Dedifferentiated amniotic fluid mesenchymal stem cell (primary cell): ENCODE measurements around the gene RAB3GAP2.
"Not testable (repeated sequence)": the region's sequence is repeated elsewhere in the genome, so short reads cannot be mapped to it uniquely, and the experiment has no call there.

Experiments used
- DNase-seq: peaks from one replicate; pipeline ENCODE4 v3.0.0-alpha.2; 2016; ENCODE audit errors: extremely low spot score

The RAB3GAP2 gene

GRCh38 chr1:220272047-220272840, at the start of gene RAB3GAP2:
Gene RAB3GAP2 (minus strand): TSS chr1:220272453. CDS start chr1:220272337, 116 bp downstream.
- DNase-seq = peak; percentile 92

- DNase-seq = no peak
Measured at GRCh38 chr1:220321758-220322157, 49.5 kb upstream of the RAB3GAP2 start.

GRCh38 chr1:220320709-220321108, 48.5 kb upstream of the RAB3GAP2 start:
- no peak for DNase-seq

GRCh38 chr1:220318673-220319072, 46.4 kb upstream of the RAB3GAP2 start:
- no peak for DNase-seq

GRCh38 chr1:220317161-220317560, 44.9 kb upstream of the RAB3GAP2 start:
- no peak for DNase-seq

GRCh38 chr1:220316305-220316704, 44.1 kb upstream of the RAB3GAP2 start:
- no peak for DNase-seq

- DNase-seq = no peak
Measured at GRCh38 chr1:220315070-220315839, 43.0 kb upstream of the RAB3GAP2 start.

GRCh38 chr1:220313576-220313975, 41.3 kb upstream of the RAB3GAP2 start:
- DNase-seq = no peak

GRCh38 chr1:220310147-220310546, 37.9 kb upstream of the RAB3GAP2 start:
- not testable (repeated sequence) for DNase-seq

- DNase-seq = no peak
Measured at GRCh38 chr1:220307607-220308006, 35.4 kb upstream of the RAB3GAP2 start.

GRCh38 chr1:220306339-220306738, 34.1 kb upstream of the RAB3GAP2 start:
- DNase-seq = no peak

- DNase-seq = no peak
Measured at GRCh38 chr1:220303871-220304270, 31.6 kb upstream of the RAB3GAP2 start.

GRCh38 chr1:220301630-220302029, 29.4 kb upstream of the RAB3GAP2 start:
- DNase-seq = no peak

GRCh38 chr1:220300442-220301121, 28.3 kb upstream of the RAB3GAP2 start:
- peak; percentile 94 for DNase-seq

GRCh38 chr1:220299337-220299736, 27.1 kb upstream of the RAB3GAP2 start:
- no peak for DNase-seq

- no peak for DNase-seq
Measured at GRCh38 chr1:220298470-220299205, 26.4 kb upstream of the RAB3GAP2 start.

- no peak for DNase-seq
Measured at GRCh38 chr1:220296981-220297380, 24.7 kb upstream of the RAB3GAP2 start.

- DNase-seq = no peak
Measured at GRCh38 chr1:220294846-220295301, 22.6 kb upstream of the RAB3GAP2 start.

GRCh38 chr1:220291580-220291979, 19.3 kb upstream of the RAB3GAP2 start:
- DNase-seq = no peak

- DNase-seq = no peak
Measured at GRCh38 chr1:220290140-220290761, 18.0 kb upstream of the RAB3GAP2 start.

GRCh38 chr1:220287129-220287528, 14.9 kb upstream of the RAB3GAP2 start:
- DNase-seq = no peak
